Sciatic nerve (tissue), 2 donors: ENCODE data around the gene FIBCD1. TPM values are rescaled to one million over a fixed set of nuclear protein-coding genes. Genes with fewer than 3 reads are reported as not detected.
"Not testable (repeated sequence)": the region's sequence is repeated elsewhere in the genome, so short reads cannot be mapped to it uniquely, and the experiment has no call there.

Source experiments
- ATAC-seq: fragments of 200-7000 bp; cut with Tn5 transposase; one replicate; pipeline ENCODE4 v1.9.1; 2020; ENCODE audit warnings: mild to moderate bottlenecking, moderate library complexity
- DNase-seq: peaks from one replicate; pipeline ENCODE4 v3.0.0-alpha.2; 2020; ENCODE audit warnings: low spot score
- intact Hi-C: fragments of 100-400 bp; cut with DNase I; formaldehyde crosslinking; loops from one replicate; pipeline ENCODE4 v1.14.2; 2022
- total RNA-seq: library from RNA; stranded (reverse); fragmentation: NEBNext Ultra II Directional; extraction: Animal tissue kit (Norgen Biotek cat#: 25700); gene quantifications from one replicate; pipeline ENCODE4 v1.2.1, GENCODE V29; 2021
- donor health status: DM: no; HTN: no; CAD: no.
- donor health status: DM: no; HTN: no; CAD: no.

FIBCD1 gene
- total RNA-seq, 1 donor from 2014 or later = not detected

DNA sequence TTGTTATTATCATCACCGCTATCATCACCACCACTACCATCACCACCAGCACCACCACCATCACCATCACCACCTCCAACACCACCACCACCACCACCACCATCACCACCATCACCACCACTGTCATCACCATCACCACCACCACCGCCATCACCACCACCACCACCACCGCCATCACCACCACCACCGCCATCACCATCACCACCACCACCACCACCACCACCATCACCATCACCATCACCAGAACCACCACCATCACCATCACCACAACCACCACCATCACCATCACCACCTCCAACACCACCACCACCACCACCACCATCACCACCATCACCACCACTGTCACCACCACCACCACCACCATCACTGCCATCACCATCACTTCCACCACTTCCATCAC lies 19.5 kb upstream of the FIBCD1 start:
- ATAC-seq, intact Hi-C loops, DNase-seq: not testable (repeated sequence)

DNA sequence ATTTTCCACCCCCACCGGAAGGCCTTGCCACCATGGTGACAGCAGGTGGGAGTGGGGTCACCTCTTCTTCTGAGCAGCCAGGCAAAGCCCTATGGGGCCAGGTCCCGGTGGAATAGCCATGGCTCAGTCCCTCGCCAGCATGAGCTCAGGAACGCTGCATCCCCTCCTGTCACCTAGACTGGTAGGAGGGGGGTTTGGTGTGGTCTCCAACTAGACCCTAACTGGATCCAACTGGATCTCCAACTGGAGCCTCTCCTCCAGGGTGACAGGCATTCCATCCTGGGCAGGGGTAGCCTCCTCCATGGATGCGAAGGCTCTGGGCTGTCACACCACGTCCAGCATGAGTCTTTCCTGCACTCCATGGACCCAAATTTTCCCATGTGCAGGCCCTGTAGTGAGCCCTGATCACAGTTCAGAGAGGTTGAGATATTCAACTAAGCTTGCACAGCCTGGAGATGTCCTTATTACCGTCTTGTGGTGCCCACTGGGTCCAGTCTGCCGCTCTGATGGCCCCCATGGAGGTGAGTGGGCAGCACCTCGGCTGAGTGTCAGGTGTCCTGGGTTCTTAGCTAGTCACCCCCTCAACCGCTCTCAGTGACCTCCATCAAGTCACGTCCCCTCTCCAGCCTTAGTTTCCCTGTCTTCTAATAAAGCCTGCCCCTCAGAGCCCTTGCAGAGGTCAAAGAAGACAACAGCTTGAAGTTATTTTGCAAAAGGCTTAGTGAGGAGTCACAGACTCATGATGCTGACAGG lies 18.6 kb upstream of the FIBCD1 start:
- DNase-seq (no peak), ATAC-seq (no peak)
- intact Hi-C loops = no loop called here

DNA sequence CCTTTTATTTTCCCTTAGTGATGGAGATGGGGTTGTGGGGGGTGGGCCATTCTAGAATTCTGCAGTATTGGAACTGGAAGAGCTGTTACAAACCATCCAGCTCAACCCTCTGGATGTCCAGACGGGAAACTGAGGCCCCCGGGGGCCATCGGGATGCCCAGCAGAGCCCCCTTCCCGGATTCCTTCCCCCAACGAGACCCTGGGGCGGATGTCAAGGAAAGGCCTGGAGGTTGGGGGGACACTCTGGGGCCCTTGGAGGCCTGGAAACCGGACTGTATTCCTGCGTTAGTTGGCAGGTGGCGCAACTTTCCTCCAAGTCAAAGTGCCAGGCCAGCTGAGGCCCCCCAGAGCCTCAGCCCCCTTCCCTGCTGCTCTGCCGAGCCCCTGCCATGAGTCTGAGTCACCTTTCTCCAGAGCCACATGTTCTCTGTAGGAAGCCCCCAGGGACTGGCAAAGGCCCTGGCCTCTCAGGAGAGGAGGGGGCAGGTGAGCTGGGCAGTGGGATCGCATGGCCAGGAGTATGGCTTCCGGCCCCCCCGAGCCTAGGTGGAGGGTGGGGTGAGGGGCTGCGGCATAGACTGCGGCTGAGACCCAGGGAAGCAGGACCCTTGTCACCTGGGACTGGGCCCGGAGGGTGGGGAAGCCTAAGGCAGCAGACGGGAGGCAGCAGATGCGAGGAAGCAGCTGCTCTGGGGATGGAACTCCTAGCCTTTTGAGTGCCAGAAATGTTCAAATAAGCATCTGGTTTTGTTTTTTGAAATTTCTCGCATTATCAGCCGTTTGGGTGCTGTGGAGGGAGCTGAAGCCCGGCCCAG lies 17.8 kb upstream of the FIBCD1 start:
- intact Hi-C loops = no loop called here
- no peak for DNase-seq
- no peak for ATAC-seq

DNA sequence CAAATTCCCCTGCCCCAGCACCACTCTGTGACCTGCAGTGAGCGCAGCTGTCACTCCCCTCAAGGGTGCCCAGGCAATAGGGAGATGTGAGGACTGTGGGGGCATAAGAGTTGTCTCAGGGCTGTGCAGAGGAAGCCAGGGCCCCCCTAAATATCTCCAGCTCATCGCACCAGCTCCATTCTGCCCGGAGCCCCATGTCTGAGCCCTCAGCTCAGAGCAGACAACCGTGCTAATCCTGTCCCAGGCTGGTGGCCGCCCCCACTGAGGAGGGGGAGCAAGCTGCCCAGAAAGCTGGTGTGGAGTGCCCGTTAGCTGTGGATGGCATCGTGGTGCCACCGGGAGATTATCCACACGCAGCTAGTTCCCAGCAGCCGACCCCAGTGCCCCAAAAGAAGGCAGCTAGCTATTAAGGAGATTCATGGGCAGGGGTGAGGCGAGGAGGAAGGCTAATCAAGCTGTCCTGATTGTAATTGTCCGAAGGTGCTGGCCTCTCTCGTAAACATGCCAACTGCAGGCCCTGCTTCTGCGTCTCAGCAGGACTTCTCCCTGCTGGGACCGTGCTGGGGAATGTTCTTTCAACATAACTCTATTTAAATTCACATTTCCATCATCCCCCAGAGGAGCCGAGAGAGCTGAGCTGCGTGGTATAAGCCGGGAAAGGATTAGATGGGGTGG lies 17.0 kb upstream of the FIBCD1 start:
- DNase-seq = no peak
- intact Hi-C loops = no loop called here
- no peak for ATAC-seq

DNA sequence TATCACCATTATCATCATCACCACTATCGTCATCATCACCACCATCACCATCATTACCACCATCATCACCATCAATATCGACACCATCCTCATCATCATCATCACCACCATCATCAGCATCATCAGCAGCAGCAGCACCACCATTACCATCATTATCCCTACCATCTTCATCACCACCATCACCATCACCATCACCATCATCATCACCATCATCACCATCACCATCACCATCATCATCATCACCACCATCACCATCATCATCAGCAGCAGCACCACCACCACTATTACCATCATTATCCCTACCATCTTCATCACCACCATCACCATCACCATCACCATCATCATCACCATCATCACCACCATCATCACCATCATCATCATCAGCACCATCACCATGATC lies 15.9 kb upstream of the FIBCD1 start:
- intact Hi-C loops, DNase-seq, ATAC-seq: not testable (repeated sequence)

DNA sequence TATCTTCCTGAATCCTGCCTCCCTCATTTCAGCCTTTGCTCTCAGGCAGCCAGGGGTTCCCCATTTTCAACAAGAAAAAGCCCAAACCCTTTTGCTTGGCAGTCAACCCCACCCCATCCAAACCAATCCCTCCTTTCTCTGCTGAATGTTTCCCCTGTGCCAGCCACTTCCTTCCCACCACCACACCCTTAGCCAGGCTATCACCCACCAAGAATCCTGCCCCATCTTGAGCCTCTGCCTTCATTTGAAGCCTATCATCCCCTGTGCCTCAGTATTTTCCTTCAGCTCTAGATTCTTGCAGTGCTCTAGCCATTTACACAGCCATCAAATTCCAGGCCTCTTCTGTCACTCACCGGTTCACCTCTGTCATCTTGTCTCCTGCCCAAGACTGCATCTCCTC lies 15.3 kb upstream of the FIBCD1 start:
- no peak for ATAC-seq
- intact Hi-C loops = no loop called here
- DNase-seq = no peak

DNA sequence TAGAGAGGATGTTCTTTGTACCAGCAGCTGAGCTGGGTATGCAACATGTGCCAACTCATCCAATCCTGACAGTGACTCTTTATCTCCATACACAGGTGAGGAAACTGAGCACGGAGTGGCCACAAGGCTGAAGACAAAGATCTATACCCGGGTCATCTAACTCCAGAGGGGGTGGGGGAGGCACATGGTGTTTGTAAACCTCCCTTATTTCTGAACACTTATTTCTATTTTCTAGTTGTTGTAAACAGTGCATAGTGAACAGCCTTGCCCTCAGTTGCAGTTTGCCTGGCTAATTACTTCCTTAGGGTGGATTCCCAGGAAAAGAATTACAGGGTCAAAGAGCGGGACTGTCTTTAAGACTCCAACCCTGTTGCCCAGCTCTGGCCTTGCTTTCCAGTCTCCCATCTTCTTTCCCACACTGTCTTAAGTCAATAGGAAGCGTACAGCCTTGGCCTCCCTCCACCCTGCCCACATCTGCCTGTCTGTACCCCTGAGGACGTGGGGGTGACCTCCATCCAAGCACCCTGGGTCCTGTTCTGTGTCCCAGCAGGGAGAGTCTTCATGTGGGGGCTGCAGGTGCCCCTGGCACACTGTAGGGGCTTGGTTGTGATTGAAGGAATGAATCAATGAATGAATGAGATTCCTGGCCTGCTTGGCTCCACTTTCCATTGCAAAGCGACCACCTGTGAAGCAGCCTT lies 13.2 kb upstream of the FIBCD1 start:
- no peak for ATAC-seq
- intact Hi-C loops = no loop called here
- DNase-seq = no peak

DNA sequence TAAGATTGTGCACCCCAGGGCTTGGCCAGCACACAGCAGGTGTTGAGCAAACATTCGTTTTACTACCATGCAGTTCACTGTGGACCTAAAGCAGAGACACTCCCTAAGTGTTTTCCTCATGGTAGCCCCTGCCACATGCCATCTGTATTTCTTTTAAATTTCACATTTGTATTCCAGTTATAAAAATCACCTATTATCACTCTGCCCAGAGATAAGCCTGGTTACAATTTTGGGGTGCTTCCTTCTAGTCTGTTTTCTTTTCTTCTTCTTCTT lies 10.9 kb upstream of the FIBCD1 start:
- no peak for DNase-seq
- intact Hi-C loops = no loop called here
- no peak for ATAC-seq

DNA sequence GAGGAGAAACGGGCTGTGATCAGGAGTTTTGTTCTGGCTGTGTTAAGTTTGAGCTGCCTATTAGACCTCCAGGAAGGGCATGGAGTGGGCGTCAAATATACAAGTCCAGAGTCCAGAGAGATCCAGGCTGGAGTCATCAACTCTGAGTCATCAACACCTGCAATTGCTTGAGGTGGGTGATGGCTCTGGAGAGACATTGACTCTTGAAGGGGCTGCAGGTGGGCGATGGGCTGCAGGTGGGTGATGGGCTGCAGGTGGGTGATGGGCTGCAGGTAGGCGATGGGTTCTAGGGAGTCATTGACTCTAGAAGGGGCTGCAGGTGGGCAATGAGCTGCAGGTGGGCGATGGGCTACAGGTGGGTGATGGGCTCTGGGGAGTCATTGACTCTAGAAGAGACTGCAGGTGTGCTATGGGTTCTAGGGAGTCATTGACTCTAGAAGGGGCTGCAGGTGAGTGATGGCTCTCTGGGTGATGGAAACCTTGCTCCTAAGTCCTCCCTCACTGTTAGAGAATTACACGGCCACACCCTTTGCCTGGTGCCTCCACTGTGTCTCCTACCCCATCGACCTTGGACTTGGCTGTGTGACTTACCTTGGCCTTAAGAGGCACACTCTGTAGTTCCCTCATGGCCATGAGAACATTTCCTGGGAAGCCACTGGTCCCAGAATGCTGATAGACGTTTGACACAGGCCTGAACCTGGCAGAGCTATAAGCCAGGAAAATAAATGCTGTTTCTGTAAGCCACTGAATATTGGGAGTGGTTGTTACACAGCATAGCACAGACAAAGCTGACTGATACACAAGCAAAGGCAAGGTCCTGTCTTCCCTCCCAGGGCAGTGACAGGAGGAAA lies 10.4 kb upstream of the FIBCD1 start:
- ATAC-seq = no peak
- intact Hi-C loops = no loop called here

DNA sequence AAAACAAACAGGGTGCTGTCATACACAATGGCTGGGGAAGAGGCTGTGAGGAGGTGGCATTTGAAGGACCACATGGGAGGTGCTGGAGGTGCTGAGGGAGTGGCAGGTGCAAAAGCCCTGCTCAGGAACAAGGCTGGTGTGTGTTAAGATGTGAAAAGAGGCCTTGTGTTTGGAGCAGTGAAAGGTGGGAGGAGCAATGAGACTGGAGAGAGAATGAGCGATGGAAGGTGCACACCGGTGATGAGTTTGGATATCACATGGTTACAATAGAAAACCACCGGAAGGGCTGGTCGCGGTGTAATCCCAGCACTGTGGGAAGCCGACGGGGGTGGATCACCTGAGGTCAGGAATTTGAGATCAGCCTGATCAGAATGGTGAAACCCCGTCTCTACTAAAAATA lies 9.2 kb upstream of the FIBCD1 start:
- DNase-seq = no peak
- intact Hi-C loops = no loop called here
- ATAC-seq = no peak

More for the DNA sequence above, 10.4 kb upstream of the FIBCD1 start:
- DNase-seq = no peak

DNA sequence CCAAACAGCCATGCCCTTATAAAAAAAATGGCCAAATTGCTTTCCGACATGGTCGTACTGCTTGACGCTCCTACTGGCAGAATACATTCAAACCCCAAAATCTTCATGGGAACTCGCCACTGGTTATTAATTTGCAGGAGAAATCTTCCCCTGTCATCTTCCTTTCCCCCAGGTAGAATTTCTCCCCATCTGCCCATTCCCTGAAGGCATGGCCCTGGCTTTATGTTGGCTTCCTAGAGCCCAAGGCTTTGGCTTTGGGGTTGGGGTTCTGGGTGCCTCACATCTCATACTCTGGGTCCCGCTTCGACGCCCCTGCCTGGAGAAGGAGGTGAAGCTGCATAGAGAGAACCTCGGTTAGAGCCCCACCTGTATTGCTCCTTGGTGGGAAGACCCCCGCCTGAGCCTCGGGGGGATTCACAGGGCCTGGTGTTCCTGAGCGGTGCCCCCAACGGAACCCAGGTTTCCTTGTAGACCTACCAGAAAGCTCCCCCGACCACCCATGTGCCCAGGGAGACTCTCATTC lies 8.6 kb upstream of the FIBCD1 start:
- DNase-seq = no peak
- intact Hi-C loops = no loop called here
- no peak for ATAC-seq

DNA sequence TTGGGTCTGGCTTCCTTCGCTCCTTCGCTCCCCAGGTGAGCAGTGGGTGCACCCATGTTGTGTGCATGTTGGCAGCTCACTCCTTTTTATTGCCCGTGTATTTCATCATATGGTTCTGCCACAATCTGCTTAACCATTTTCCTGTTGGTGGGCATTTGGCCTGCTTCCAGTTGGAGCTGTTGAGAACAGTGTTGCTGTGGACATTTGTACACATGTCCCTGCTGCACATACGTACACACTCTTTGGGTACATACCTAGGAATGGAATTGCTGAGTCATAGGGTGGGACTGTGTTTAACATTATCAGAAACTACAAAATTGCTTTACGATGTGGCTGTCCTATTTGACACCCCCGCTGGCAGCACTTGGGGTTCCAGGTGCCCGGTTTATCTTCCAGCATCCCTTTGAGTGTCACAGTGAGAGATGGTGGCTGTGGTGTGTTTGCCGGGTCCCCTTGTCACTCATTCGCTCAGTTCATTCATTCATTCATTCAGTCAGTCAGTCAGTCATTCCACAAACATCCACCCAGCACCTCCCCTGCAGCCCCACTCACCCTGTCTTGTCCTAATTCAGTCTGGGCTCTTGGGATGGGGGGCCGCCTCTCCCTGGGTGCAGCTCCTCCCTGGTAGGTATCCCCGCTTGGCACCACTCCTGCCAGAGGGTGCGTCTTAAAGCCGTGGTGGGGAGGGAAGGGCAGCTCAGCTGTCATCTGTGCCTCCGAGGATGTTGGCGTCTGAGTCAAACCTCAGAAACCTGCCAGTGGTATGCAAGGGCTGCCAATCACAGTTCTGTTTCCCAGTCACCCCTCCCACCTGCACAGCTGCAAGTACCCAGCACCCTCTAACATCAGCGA lies 7.9 kb upstream of the FIBCD1 start:
- ATAC-seq (no peak), DNase-seq (no peak)
- intact Hi-C loops = no loop called here

DNA sequence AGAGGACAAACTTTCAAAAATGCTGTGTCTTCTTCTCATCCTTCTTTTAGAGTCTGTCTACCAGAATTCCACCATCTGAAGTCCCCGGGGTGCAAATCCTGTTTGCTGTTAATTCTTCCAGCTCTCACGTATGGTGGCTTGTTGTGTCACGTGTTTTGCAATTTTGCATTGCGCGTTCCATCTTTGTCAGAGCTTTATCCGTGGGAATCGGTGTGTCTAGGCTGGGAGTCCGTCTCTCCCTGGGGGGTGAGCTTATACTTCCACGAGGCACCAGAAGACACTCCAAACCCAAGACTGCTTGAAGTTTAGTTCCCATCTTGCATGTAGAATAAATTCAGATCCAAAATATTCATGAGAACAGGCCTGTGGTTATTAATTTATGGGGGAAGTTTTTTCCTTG lies 6.1 kb upstream of the FIBCD1 start:
- intact Hi-C loops = no loop called here
- ATAC-seq = no peak
- no peak for DNase-seq

DNA sequence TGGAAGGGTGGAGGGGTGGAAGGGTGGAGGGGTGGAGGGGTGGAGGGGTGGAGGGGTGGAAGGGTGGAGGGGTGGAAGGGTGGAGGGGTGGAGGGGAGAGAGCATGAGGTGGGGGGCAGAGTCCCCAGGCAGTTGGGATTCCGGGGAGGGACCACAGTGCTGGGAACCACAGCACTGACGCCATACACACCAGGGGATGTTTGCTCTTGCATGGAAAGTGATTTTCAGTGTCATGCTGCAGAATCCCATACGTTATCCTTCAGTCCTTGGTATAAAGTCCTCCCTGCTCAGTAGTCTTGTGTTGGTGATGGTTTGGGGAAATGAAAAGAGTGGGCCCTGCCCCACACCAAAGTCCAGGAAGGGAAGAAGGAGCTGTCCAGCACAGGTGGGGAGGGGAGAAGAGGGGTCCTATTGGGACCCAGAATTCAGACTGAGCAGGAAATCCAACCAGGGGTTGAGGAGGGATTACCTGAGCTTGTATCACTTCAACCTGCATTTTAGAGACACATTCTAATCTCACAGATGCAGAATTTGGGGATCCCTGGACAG lies 5.5 kb upstream of the FIBCD1 start:
- intact Hi-C loops = loop anchor here (5.0 kb wide), 1 partner anchor 237 kb away; no protein-coding TSS in a partner anchor
- ATAC-seq = no peak
- DNase-seq = no peak

DNA sequence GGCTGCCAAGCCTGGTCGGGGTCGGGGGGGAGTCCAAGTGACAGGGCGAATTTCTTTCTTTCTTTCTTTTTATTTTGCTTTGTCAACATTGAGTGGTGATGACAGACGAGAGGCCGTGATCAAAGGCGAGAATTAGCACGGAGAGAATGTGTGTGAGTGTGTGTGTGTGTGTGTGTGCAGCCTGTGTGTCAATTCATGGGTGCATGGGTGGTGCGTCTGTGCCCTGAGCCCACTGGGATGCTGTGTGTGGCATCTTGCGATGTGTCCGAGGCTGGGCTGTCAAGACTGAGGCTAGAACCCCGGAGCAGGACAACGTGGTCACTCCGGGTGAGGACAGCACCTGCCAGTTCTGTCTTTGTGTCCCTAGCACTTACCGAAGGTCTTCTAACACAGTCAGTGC lies 4.7 kb upstream of the FIBCD1 start:
- intact Hi-C loops = loop anchor here (5.0 kb wide), 1 partner anchor 236 kb away; no protein-coding TSS in a partner anchor
- DNase-seq = no peak
- no peak for ATAC-seq

DNA sequence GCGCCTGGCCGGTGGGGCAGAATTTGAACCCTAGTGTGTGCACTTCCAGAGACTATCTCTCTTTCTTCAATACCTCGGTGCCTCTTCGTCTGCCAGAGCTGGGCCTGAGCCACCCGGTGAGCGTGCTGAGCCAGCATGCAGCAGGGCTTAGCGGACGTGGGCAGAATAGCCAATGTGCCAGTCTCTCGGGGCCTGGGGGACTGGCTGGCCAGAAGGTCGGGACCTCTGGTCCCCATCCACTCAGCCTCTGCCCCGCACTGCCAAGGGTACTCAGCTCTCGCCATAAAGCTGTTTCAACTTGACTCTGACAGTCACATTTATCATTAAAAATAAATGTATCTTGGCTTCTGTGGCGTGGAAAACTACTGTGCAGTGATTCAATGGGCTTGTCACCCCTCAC lies 4.2 kb upstream of the FIBCD1 start:
- intact Hi-C loops = loop anchor here (5.0 kb wide), 1 partner anchor 236 kb away; no protein-coding TSS in a partner anchor

DNA sequence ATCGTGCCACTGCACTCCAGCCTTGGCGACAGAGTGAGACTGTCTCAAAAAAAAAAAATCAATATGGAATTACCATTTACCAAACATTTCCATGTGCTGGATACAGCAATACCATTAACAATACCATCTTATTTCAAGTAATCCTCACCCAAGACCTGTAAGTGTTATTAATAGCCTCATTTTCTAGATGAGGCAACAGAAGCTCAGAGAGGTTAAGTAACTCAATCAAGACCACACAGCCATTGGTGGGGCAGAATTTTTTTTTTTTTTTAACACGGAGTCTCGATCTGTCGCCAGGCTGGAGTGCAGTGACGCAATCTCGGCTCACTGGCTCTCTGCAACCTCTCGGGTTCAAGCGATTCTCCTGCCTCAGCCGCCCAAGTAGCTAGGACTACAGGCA lies 3.6 kb upstream of the FIBCD1 start:
- intact Hi-C loops = loop anchor here (5.0 kb wide), 1 partner anchor 235 kb away; no protein-coding TSS in a partner anchor
- no peak for DNase-seq
- no peak for ATAC-seq

More for the DNA sequence above, 4.2 kb upstream of the FIBCD1 start:
- DNase-seq = no peak
- no peak for ATAC-seq
